GM12875 (cell line): ENCODE measurements around the gene PRRX1.

ENCODE experiments used
- H3K4me3 ChIP-seq: one replicate; pipeline ENCODE4 v1.5.1; 2011; ENCODE audit warnings: low read depth, low read length, control low read depth
- TF ChIP-seq, protein P1 (sequence below): IDR thresholded peaks from 2 replicates; pipeline ENCODE4 v1.5.1; 2011; ENCODE audit warnings: low read depth, mild to moderate bottlenecking, control low read depth, inconsistent platforms, low read length, moderate library complexity, borderline replicate concordance; ENCODE audit not compliant: insufficient read depth

Gene PRRX1

DNA sequence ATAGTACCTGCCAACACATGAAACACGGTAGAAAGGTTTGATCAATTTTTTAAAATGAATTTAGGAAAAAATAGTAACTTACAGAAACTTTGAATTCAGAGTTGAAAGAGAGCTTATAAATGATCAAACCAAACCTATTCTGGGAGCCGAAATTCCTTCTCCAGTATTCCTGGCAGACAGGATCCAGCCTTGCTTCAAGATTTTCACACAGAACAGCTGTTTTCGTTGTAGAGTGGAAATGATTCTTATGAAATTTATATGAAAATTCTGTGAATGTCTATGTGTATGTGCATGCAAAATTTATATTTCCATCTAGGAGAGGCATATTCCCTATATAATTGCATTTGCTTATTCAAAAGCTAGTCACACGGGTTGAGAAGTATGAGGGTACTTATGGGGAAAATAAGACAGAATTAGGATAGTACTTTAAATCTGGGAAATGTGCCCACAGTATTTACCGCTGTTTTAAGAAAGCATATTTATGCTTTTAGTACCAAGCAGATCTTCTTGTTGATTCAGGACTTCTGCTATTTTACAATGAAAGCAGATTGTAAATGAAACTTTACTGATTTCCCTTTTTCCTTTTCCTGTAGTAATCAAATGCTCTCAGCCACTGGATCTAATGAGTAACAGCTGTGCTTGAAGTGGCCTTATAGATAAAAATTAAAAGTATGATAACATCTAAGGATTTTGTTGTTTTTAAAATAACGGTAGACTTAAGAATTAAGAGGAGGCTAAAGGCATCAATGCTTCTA lies 30.4 kb downstream of the PRRX1 start:
- TF ChIP-seq, protein P1, sequence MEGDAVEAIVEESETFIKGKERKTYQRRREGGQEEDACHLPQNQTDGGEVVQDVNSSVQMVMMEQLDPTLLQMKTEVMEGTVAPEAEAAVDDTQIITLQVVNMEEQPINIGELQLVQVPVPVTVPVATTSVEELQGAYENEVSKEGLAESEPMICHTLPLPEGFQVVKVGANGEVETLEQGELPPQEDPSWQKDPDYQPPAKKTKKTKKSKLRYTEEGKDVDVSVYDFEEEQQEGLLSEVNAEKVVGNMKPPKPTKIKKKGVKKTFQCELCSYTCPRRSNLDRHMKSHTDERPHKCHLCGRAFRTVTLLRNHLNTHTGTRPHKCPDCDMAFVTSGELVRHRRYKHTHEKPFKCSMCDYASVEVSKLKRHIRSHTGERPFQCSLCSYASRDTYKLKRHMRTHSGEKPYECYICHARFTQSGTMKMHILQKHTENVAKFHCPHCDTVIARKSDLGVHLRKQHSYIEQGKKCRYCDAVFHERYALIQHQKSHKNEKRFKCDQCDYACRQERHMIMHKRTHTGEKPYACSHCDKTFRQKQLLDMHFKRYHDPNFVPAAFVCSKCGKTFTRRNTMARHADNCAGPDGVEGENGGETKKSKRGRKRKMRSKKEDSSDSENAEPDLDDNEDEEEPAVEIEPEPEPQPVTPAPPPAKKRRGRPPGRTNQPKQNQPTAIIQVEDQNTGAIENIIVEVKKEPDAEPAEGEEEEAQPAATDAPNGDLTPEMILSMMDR, result no peak
- no peak overlapping the region for H3K4me3 ChIP-seq

DNA sequence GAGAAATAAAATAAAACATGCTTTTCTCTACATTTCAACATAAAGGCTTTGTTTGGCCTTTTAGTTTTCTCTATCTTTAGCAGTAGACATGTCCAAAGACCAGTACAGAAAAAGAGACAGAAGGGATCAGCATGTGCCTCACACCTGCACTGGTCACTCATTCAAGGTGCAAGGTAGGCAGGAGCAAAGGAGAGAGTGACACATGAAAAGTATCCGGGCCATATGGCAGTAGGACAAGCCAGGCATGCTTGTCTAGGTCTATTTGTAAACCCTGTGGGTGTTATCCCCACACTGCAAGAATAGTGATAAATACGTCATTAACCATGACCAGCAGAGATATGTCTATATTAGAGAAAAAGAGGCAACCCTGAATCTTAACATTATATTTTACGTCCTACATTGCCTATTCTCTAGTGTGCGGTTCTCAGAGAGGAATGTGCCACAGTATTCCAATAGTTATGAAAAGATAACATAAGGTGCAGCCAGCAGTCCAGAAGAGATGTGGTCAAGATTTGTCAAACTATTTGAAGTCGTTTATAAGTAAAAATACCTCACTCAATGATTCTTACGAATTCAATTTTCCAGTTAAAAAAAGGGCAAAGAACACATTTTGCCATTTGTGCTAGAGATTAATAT lies 32.1 kb downstream of the PRRX1 start:
- TF ChIP-seq, protein P1, result no peak
- H3K4me3 ChIP-seq, result no peak overlapping the region

DNA sequence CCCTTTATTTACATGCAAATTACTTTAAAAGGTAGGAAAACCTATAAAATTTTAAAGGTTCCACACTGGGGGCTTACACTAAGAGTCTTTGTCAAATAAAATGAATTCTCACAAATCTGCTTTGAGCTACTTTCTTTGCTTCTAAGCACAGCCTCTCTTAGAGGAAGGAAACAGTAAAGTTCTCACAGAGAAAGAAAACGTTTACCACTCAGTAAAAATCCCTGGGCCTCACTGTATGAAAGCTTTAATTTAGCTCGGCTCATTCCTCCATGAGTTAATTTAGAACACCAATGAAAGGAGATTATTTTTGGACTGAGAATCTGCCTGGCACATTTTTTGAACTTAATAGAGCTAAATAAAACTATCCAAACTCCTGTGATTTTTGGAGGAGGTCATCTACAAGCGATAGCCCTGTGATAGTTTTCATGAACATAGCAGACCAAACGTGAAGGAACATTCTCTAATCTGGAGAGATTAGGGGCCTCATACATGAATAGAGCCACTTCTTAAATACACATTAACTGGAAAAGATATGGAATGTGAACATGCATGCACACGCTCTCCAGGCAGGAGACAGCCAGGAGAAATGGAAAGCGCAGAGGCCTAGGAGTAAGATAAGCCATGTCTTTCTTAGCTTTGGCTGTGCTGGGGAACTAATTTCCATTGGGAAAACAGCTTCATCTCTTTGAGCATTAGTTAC lies 32.8 kb downstream of the PRRX1 start:
- TF ChIP-seq, protein P1, result no peak
- no peak overlapping the region for H3K4me3 ChIP-seq

DNA sequence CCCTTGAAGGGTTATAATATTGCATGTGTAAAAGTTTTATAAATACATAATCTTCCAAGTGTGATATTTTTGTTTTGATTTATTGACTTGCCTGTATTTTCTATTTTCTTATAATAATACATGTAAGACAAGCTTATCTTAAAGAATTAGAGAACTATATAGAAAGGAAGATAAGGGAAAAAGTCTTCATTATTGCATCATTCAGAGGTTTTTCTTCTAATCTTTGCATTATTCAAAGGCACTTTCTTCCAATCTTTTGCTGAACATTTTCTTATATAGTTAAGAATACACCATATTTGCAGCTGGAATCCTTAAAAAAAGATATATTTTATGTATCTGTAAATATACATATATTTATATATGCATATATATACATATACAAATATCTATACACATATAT lies 33.4 kb downstream of the PRRX1 start:
- TF ChIP-seq, protein P1, result no peak
- H3K4me3 ChIP-seq, result no peak overlapping the region

DNA sequence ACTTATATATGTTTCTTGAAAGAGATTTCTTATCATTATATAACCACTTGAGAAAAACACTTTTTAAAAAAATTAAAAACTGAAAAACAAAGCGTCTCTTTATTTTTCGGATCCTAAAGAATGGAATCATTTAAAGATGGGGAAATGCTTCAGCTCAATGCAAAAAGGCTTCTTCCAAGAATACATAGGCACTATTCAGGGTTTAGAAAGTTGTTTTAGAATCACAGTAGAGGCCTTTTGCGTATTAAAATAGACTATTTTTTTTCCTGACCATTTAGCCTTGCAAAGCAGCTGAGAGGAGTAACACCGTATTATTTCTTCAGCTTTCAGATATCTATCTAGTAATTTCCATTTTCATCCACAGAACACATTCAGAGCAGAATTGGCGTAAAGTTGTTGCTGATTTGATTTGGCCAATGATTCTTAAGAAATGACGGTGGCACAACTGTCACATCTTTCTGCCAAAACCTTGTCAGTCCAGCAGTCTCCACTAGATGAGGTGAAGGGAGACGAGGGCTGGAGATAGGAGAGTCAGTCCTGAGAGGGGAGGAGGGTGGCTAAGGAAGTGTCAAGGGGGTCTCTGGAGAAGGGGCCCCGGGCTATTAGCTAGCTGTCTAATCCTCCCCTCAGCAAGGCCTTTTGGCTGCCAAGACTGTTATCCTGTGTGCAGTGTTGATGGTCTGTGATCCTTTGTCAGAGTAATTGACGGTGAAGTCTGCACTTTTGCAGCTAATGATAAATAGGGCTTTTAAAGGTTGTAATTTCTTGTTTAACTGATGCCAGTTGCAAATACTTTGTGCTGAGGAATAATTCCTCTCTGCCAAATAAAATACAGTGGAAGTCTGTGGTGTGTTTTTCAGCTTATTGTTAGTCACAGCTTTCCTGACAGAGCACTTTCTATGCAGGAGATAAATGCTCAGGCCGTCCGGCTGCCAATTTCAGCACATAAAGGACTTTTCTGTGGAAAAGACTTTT lies 34.7 kb downstream of the PRRX1 start:
- TF ChIP-seq, protein P1, result no peak

DNA sequence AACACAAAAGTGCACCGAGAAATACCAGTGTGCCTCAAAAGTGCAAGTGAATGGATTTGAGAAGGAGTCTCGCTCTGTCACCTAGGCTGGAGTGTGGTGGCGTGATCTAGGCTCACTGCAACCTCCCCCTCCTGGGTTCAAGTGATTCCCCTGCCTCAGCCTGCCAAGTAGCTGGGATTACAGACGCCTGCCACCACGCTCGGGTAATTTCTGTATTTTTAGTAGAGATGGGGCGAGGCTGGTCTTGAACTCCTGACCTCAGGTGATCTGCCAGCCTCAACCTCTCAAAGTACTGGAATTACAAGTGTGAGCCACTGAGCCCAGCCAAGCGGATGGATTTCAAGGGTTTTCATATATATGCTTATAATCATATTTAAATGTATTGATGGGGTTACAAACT lies 35.8 kb downstream of the PRRX1 start:
- no peak overlapping the region for H3K4me3 ChIP-seq
- TF ChIP-seq, protein P1, result no peak

More for the DNA sequence above, 34.7 kb downstream of the PRRX1 start:
- no peak overlapping the region for H3K4me3 ChIP-seq
